GM12878 (cell line): ENCODE measurements around the gene IDH3B. TPM values are rescaled to one million over a fixed set of nuclear protein-coding genes. Genes with fewer than 3 reads are reported as not detected.

ENCODE experiments used
- ATAC-seq: fragments of 200-7000 bp; cut with Tn5 transposase; 3 replicates; pipeline ENCODE4 v1.9.1; 2020; ENCODE audit warnings: mild to moderate bottlenecking, moderate library complexity
- BruUV-seq: library from RNA; stranded (reverse); fragments of 400-500 nt; replicated peaks from 2 replicates; lab custom pipeline; 2021; lab: Mats Ljungman, UMichigan
- CTCF ChIA-PET: fragments of 300-600 bp; sonication (Branson Sonifier 250); formaldehyde crosslinking; extraction: SDS; loops from one replicate; lab custom pipeline; 2021; ENCODE audit warnings: inconsistent platforms; lab: Yijun Ruan, JAX
- POLR2A ChIA-PET: fragments of 350-600 bp; formaldehyde crosslinking; extraction: SDS; loops from one replicate; lab custom pipeline; 2021; ENCODE audit warnings: inconsistent platforms; lab: Charles Lee
- RAD21 ChIA-PET: fragments of 300-600 bp; sonication (Branson Sonifier 250); formaldehyde crosslinking; loops from one replicate; lab custom pipeline; 2023; ENCODE audit warnings: antibody characterized with exemption; ENCODE audit not compliant: unreplicated experiment; lab: Charles Lee
- SMC1A ChIA-PET: fragments of 300-600 bp; sonication (Branson Sonifier 250); formaldehyde crosslinking; loops from one replicate; lab custom pipeline; 2023; ENCODE audit not compliant: unreplicated experiment, uncharacterized antibody; lab: Charles Lee
- DNase-seq: peaks from one replicate; pipeline ENCODE4 v3.0.0-alpha.2; 2011; ENCODE audit warnings: low read depth, low spot score
- FAIRE-seq: peaks from 3 replicates; lab custom pipeline; 2011; peaks lifted over from hg19 to GRCh38; lab: Jason Lieb, UNC
- H2AFZ ChIP-seq: 2 replicates; pipeline ENCODE4 v1.6.0; 2011; ENCODE audit warnings: low read depth, low read length, control low read depth; ENCODE audit not compliant: control insufficient read depth
- H3K27ac ChIP-seq: 2 replicates; pipeline ENCODE4 v1.5.1; 2011; ENCODE audit warnings: control low read depth; ENCODE audit not compliant: control insufficient read depth, insufficient read depth
- H3K27me3 ChIP-seq, 2 experiments: replicated peaks in 1 of 2; 2 replicates each; pipeline versions ENCODE4 v1.6.0 to v1.6.1; 2011; ENCODE audit warnings: low read length in 1 of 2; ENCODE audit not compliant: control insufficient read depth in 2 of 2, insufficient read depth in 2 of 2
- H3K36me3 ChIP-seq, 2 experiments: 2 replicates each; pipeline ENCODE4 v1.5.1; 2011; ENCODE audit warnings: low read length in 1 of 2; ENCODE audit not compliant: control insufficient read depth in 2 of 2, insufficient read depth in 2 of 2
- H3K4me1 ChIP-seq: 2 replicates; pipeline ENCODE4 v1.6.1; 2011; ENCODE audit warnings: mild to moderate bottlenecking, low read length, moderate library complexity, mixed read lengths; ENCODE audit not compliant: control insufficient read depth, insufficient read depth
- H3K4me2 ChIP-seq: 2 replicates; pipeline ENCODE4 v1.6.0; 2011; ENCODE audit warnings: control low read depth; ENCODE audit not compliant: control insufficient read depth, insufficient read depth
- H3K4me3 ChIP-seq: fragments of 200-600 bp; sonication (generic); 2 replicates; pipeline ENCODE4 v1.5.1; 2016
- H3K79me2 ChIP-seq: 2 replicates; pipeline ENCODE4 v1.6.0; 2011; ENCODE audit warnings: low read length; ENCODE audit not compliant: control insufficient read depth, insufficient read depth
- H3K9ac ChIP-seq: 2 replicates; pipeline ENCODE4 v1.8.0; 2011; ENCODE audit warnings: low read length, control low read depth, mixed read lengths; ENCODE audit not compliant: control insufficient read depth, insufficient read depth
- H3K9me3 ChIP-seq: replicated peaks from 3 replicates; pipeline ENCODE4 v1.5.1; 2011; ENCODE audit warnings: mild to moderate bottlenecking, low read length; ENCODE audit not compliant: control insufficient read depth, insufficient read depth
- H4K20me1 ChIP-seq: 2 replicates; pipeline ENCODE4 v1.6.0; 2011; ENCODE audit not compliant: control insufficient read depth, insufficient read depth
- BMI1 ChIP-seq: fragments of 450-650 bp; IDR thresholded peaks from 2 replicates; pipeline ENCODE4 v1.6.1; 2016; ENCODE audit warnings: mild to moderate bottlenecking, moderate library complexity, borderline replicate concordance
- CREM ChIP-seq: IDR thresholded peaks from 2 replicates; pipeline ENCODE4 v1.6.1; 2014; ENCODE audit warnings: antibody characterized with exemption, low read depth
- EZH2 ChIP-seq: IDR thresholded peaks from 2 replicates; pipeline ENCODE4 v1.6.1; 2012; ENCODE audit warnings: low read depth, mild to moderate bottlenecking, control low read depth, inconsistent platforms, low read length, borderline replicate concordance; ENCODE audit not compliant: control insufficient read depth
- GABPA ChIP-seq: IDR thresholded peaks from 2 replicates; pipeline ENCODE4 v1.6.1; 2014; ENCODE audit warnings: antibody characterized with exemption, low read depth, mild to moderate bottlenecking, inconsistent platforms
- HCFC1 ChIP-seq: fragments of 150-350 bp; IDR thresholded peaks from 2 replicates; pipeline ENCODE4 v1.6.1; 2014; ENCODE audit warnings: low read length
- HDAC6 ChIP-seq: fragments of 200-600 bp; sonication (generic); IDR thresholded peaks from one replicate; pipeline ENCODE4 v1.8.0; 2017; ENCODE audit warnings: antibody characterized with exemption; ENCODE audit not compliant: unreplicated experiment
- JUND ChIP-seq: IDR thresholded peaks from 2 replicates; pipeline ENCODE4 v1.6.1; 2012; ENCODE audit warnings: low read depth, mild to moderate bottlenecking, low read length, improper control_type of control experiment, moderate library complexity
- KLF5 ChIP-seq: fragments of 450-650 bp; IDR thresholded peaks from 2 replicates; pipeline ENCODE4 v1.6.1; 2014; ENCODE audit warnings: mild to moderate bottlenecking; ENCODE audit not compliant: partially characterized antibody
- POLR2A ChIP-seq: IDR thresholded peaks from 2 replicates; pipeline ENCODE4 v1.6.1; 2011; ENCODE audit warnings: low read depth, mild to moderate bottlenecking, low read length
- SPI1 ChIP-seq: IDR thresholded peaks from 2 replicates; pipeline ENCODE4 v1.6.1; 2011; ENCODE audit warnings: low read depth, mild to moderate bottlenecking, low read length, moderate library complexity, borderline replicate concordance; ENCODE audit not compliant: insufficient read depth
- TCF7 ChIP-seq: IDR thresholded peaks from 2 replicates; pipeline ENCODE4 v1.6.1; 2014; ENCODE audit warnings: antibody characterized with exemption, borderline replicate concordance
- WRNIP1 ChIP-seq: IDR thresholded peaks from 2 replicates; pipeline ENCODE4 v1.6.1; 2011; ENCODE audit warnings: low read depth, low read length, improper control_type of control experiment, borderline replicate concordance
- ZNF24 ChIP-seq: fragments of 450-650 bp; IDR thresholded peaks from 2 replicates; pipeline ENCODE4 v1.6.1; 2017; ENCODE audit warnings: antibody characterized with exemption, mild to moderate bottlenecking
- WGBS: methylation state at CpG from one replicate; pipeline ENCODE4 v1.1.6; 2016; ENCODE audit warnings: low lambda C conversion rate; ENCODE audit not compliant: insufficient replicate concordance, insufficient coverage; ENCODE audit errors: missing lambda C conversion rate; 5-methylcytosine and 5-hydroxymethylcytosine counted together
- in situ Hi-C: fragments of 300-500 bp; cut with MboI; formaldehyde crosslinking; loops from 9 replicates; pipeline ENCODE4 v1.14.3; 2018; ENCODE audit warnings: mixed read lengths
- intact Hi-C: fragments of 100-400 bp; cut with micrococcal nuclease; formaldehyde crosslinking; loops from one replicate; pipeline ENCODE4 v1.14.2; 2022; ENCODE audit not compliant: unreplicated experiment
- polyA plus RNA-seq, 11 experiments: library from polyadenylated mRNA; depleted of rRNA in 4 of 11; unstranded in 6 of 11; stranded (reverse) in 5 of 11; fragments of >200 nt; fragmentation: Nextera tagmentation in 4 of 11; fragmentation: Illumina TruSeq in 1 of 11; extraction: Ambion mirVana in 4 of 11; extraction: Trizol in 1 of 11; gene quantifications; 1 replicate in 1 of 11; 2 replicates in 10 of 11; pipeline versions ENCODE4 v1.2.1 to v1.2.3, GENCODE V29; 2011 to 2016; ENCODE audit warnings: inconsistent platforms in 2 of 11, missing spikeins in 2 of 11, low read depth in 1 of 11
- total RNA-seq, 4 experiments: library from RNA; depleted of rRNA in 3 of 4; stranded (reverse); fragments of >200 nt in 3 of 4; fragmentation: Illumina TruSeq in 1 of 4; extraction: Trizol in 1 of 4; gene quantifications; 2 replicates each; pipeline versions ENCODE4 v1.2.1 to v1.2.3, GENCODE V29; 2013 to 2021
- TF ChIP-seq, protein P1 (sequence below): fragments of 450-650 bp; IDR thresholded peaks from 2 replicates; pipeline ENCODE4 v1.6.1; 2016; ENCODE audit warnings: mild to moderate bottlenecking, moderate library complexity, borderline replicate concordance

IDH3B gene
- total and polyA plus RNA-seq, 10 of the 15 experiments (the other 5 are each of a cell fraction or from before 2014, with no cell fraction given) = 65.3 to 177 (median 121) TPM

- Histone ChIP-seq H3K9me3 (no peaks in the 10 kb centered on the region), H3K79me2 (no peaks in the 10 kb centered on the region)
- no TSS peak for BruUV-seq
- CTCF ChIA-PET = interaction anchor here (0.7 kb wide), 1 partner anchor 479 kb away, joined by 3 read pairs; no protein-coding TSS in a partner anchor
- in situ Hi-C loops = no loop called here
- ATAC-seq (no peak), DNase-seq (no peak)
- RAD21 ChIA-PET = no interaction called here
- TF ChIP-seq POLR2A = no peak
- TF ChIP-seq SPI1 = no peak
- TF ChIP-seq BMI1 = no peak
- no peak for TF ChIP-seq CREM
- no peak for TF ChIP-seq WRNIP1
- TF ChIP-seq ZNF24 = no peak
- TF ChIP-seq KLF5 = no peak
- TF ChIP-seq, protein P1, sequence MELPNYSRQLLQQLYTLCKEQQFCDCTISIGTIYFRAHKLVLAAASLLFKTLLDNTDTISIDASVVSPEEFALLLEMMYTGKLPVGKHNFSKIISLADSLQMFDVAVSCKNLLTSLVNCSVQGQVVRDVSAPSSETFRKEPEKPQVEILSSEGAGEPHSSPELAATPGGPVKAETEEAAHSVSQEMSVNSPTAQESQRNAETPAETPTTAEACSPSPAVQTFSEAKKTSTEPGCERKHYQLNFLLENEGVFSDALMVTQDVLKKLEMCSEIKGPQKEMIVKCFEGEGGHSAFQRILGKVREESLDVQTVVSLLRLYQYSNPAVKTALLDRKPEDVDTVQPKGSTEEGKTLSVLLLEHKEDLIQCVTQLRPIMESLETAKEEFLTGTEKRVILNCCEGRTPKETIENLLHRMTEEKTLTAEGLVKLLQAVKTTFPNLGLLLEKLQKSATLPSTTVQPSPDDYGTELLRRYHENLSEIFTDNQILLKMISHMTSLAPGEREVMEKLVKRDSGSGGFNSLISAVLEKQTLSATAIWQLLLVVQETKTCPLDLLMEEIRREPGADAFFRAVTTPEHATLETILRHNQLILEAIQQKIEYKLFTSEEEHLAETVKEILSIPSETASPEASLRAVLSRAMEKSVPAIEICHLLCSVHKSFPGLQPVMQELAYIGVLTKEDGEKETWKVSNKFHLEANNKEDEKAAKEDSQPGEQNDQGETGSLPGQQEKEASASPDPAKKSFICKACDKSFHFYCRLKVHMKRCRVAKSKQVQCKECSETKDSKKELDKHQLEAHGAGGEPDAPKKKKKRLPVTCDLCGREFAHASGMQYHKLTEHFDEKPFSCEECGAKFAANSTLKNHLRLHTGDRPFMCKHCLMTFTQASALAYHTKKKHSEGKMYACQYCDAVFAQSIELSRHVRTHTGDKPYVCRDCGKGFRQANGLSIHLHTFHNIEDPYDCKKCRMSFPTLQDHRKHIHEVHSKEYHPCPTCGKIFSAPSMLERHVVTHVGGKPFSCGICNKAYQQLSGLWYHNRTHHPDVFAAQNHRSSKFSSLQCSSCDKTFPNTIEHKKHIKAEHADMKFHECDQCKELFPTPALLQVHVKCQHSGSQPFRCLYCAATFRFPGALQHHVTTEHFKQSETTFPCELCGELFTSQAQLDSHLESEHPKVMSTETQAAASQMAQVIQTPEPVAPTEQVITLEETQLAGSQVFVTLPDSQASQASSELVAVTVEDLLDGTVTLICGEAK = no peak
- no peak for TF ChIP-seq HDAC6
- TF ChIP-seq GABPA = no peak
- no peak for TF ChIP-seq HCFC1
- TF ChIP-seq JUND = no peak
- no peak for TF ChIP-seq EZH2
- no peak for TF ChIP-seq TCF7
- TF ChIP-seq, all 136 proteins: peak for 0
- no peak overlapping the region for H3K4me3 ChIP-seq
- intact Hi-C loops = no loop called here
- peaks cover 0 to 2% of the 10 kb centered on the region in 2 experiments; a peak in 2 of 4 replicates for H3K27me3 ChIP-seq
- no peaks in the 10 kb centered on the region for H4K20me1 ChIP-seq
- POLR2A ChIA-PET = no interaction called here
- no peak overlapping the region for H2AFZ ChIP-seq
- SMC1A ChIA-PET = interaction anchor here (1.0 kb wide), 1 partner anchor 20 kb away, joined by 3 read pairs; no protein-coding TSS in a partner anchor
- 44% methylated on average over 16 of the region's 17 CpGs for WGBS
- H3K27ac ChIP-seq = no peak overlapping the region
- no peaks in the 10 kb centered on the region for H3K4me1 ChIP-seq
- no peak overlapping the region for H3K9ac ChIP-seq
- H3K4me2 ChIP-seq = no peak overlapping the region
- no peak for FAIRE-seq
- H3K36me3 ChIP-seq = no peaks in the 10 kb centered on the region
These were observed 45.4 kb upstream of the IDH3B start for GRCh38 chr20:2709205-2709981.
